ENCODE data around the gene SPAG16.

DNA sequence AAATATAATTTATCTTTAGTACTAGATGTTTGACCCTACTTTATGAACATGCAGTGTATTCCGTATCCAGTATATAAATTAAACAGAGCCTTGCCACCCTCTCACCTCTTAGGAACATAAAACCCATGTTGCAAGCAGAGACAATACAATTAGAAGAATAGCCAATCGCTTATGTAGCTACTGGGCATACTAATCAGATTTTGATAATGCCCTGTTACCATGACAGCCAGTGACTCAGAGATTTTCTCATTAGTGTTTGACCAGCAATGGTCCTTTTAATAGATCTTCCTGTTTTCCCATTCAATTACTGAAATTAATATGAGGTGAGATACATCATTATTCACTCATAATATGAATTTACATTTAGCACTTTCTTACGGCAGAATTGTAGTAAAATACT is 579.3 kb downstream of the SPAG16 start:
- TF ChIP-seq EZH2 (IDR thresholded peaks at IDR 0.05; ENCODE audit: insufficient read depth, poor library complexity, severe bottlenecking) (no peak), EZH2phosphoT487 (IDR thresholded peaks at IDR 0.05; ENCODE audit: insufficient read depth, low read depth) (no peak)

All from GM23248 (cell line).